HCT116 (cell line): ENCODE data around the gene UBE2D4.
"Not testable (repeated sequence)": the region's sequence is repeated elsewhere in the genome, so short reads cannot be mapped to it uniquely, and the experiment has no call there.

ENCODE experiments used
- CBX3 ChIP-seq: IDR thresholded peaks from 2 replicates; pipeline ENCODE4 v1.6.1; 2012; ENCODE audit warnings: low read depth
- CEBPB ChIP-seq: IDR thresholded peaks from 2 replicates; pipeline ENCODE4 v1.6.1; 2012; ENCODE audit warnings: low read depth
- CTCF ChIP-seq, 3 experiments: fragments of 200-600 bp in 1 of 3; sonication (generic) in 1 of 3; IDR thresholded peaks in 2 of 3; conservative IDR thresholded peaks in 1 of 3; 2 replicates each; pipeline ENCODE4 v1.5.1; 2012 to 2017; ENCODE audit warnings: low read depth in 2 of 3, low read length in 2 of 3, antibody characterized with exemption in 1 of 3, borderline replicate concordance in 1 of 3, control low read depth in 1 of 3, mild to moderate bottlenecking in 1 of 3, mixed read lengths in 1 of 3, mixed run types in 1 of 3, moderate library complexity in 1 of 3; ENCODE audit not compliant: insufficient read depth in 1 of 3
- EZH2phosphoT487 ChIP-seq: fragments of 200-600 bp; IDR thresholded peaks from 2 replicates; pipeline ENCODE4 v1.6.1; 2018; ENCODE audit warnings: antibody characterized with exemption, borderline replicate concordance
- POLR2A ChIP-seq: IDR thresholded peaks from 2 replicates; pipeline ENCODE4 v1.7.0; 2011; ENCODE audit warnings: borderline replicate concordance; ENCODE audit not compliant: insufficient read depth, insufficient read length; ENCODE audit errors: extremely low read depth
- POLR2AphosphoS5 ChIP-seq: IDR thresholded peaks from 2 replicates; pipeline ENCODE4 v1.6.1; 2011; ENCODE audit warnings: mild to moderate bottlenecking, low read depth, low read length, moderate library complexity
- SIN3A ChIP-seq: IDR thresholded peaks from 2 replicates; pipeline ENCODE4 v1.6.1; 2012; ENCODE audit warnings: low read depth

- TF ChIP-seq POLR2A; CTCF (IDR thresholded peaks at IDR 0.05 in 2 of 3, conservative IDR thresholded peaks at IDR 0.05 in 1 of 3; ENCODE audit: borderline replicate concordance in 1 of 3, insufficient read depth in 1 of 3, low read depth in 2 of 3, low read length in 2 of 3); CBX3; SIN3A; CEBPB; POLR2AphosphoS5; EZH2phosphoT487: not testable (repeated sequence)
Measured at GRCh38 chr7:43994681-43995080, 68.4 kb downstream of the UBE2D4 start.
